A549 (cell line): Measurements from ENCODE around the gene TAS1R3. TPM values are rescaled to one million over a fixed set of nuclear protein-coding genes. Genes with fewer than 3 reads are reported as not detected.

ENCODE experiments used
- ATAC-seq, 2 experiments: fragments of 200-7000 bp in 1 of 2; fragments of >200 bp in 1 of 2; cut with Nextera tagmentation in 1 of 2; cut with Tn5 transposase in 1 of 2; 3 replicates each; pipeline versions ENCODE4 v1.8.0 to v1.9.1; 2018 to 2020; ENCODE audit warnings: mild to moderate bottlenecking in 1 of 2, moderate library complexity in 1 of 2
- CTCF ChIA-PET: fragments of 300-600 bp; sonication (Branson Sonifier 250); formaldehyde crosslinking; extraction: SDS; loops from one replicate; lab custom pipeline; 2021; ENCODE audit warnings: antibody characterized with exemption, inconsistent platforms; lab: Yijun Ruan, JAX
- POLR2A ChIA-PET: fragments of 350-600 bp; formaldehyde crosslinking; extraction: SDS; loops from one replicate; lab custom pipeline; 2021; ENCODE audit warnings: antibody characterized with exemption, inconsistent platforms; lab: Yijun Ruan, JAX
- DNase-seq, 2 experiments: peaks; one replicate each; pipeline versions ENCODE4 v3.0.0 to v3.0.0-alpha.2; 2011 to 2016; ENCODE audit warnings: low read depth in 1 of 2, low spot score in 1 of 2
- FAIRE-seq: peaks from 2 replicates; lab custom pipeline; 2011; peaks lifted over from hg19 to GRCh38; lab: Jason Lieb, UNC
- H3K27ac ChIP-seq, 2 experiments: fragments of >200 bp; sonication (Bioruptor Twin); formaldehyde crosslinking; 3 replicates each; pipeline ENCODE4 v1.5.1; 2016 to 2017
- H3K4me1 ChIP-seq: fragments of >200 bp; sonication (Bioruptor Twin); formaldehyde crosslinking; 3 replicates; pipeline ENCODE4 v1.6.1; 2016
- H3K4me2 ChIP-seq: fragments of >200 bp; sonication (Bioruptor Twin); formaldehyde crosslinking; 3 replicates; pipeline ENCODE4 v1.6.1; 2016
- H3K4me3 ChIP-seq: fragments of >200 bp; sonication (Bioruptor Twin); formaldehyde crosslinking; 3 replicates; pipeline ENCODE4 v1.5.1; 2016
- H3K9me3 ChIP-seq: fragments of >200 bp; sonication (Bioruptor Twin); formaldehyde crosslinking; 3 replicates; pipeline ENCODE4 v1.6.1; 2016
- BHLHE40 ChIP-seq: IDR thresholded peaks from 2 replicates; pipeline ENCODE4 v1.6.1; 2012; ENCODE audit warnings: low read depth, low read length, inconsistent platforms
- CHD2 ChIP-seq: fragments of 150-350 bp; IDR thresholded peaks from 2 replicates; pipeline ENCODE4 v1.6.1; 2014; ENCODE audit warnings: low read length; ENCODE audit not compliant: partially characterized antibody
- CHD4 ChIP-seq: fragments of 200-600 bp; sonication (generic); IDR thresholded peaks from 2 replicates; pipeline ENCODE4 v1.6.1; 2016; ENCODE audit warnings: antibody characterized with exemption, mild to moderate bottlenecking, borderline replicate concordance
- ESRRA ChIP-seq: fragments of 150-350 bp; IDR thresholded peaks from 2 replicates; pipeline ENCODE4 v1.6.1; 2014; ENCODE audit warnings: mild to moderate bottlenecking, low read length, borderline replicate concordance
- FOSB ChIP-seq: fragments of 250-450 bp; sonication (Bioruptor Pico); IDR thresholded peaks from 2 replicates; pipeline ENCODE4 v1.5.0; 2020; ENCODE audit warnings: mild to moderate bottlenecking, moderate library complexity
- GATA3 ChIP-seq: IDR thresholded peaks from 2 replicates; pipeline ENCODE4 v1.6.1; 2012; ENCODE audit warnings: borderline replicate concordance
- HDAC2 ChIP-seq: fragments of 200-600 bp; sonication (generic); IDR thresholded peaks from 2 replicates; pipeline ENCODE4 v1.6.1; 2016
- HOXB13 ChIP-seq: fragments of 250-450 bp; sonication (Bioruptor Pico); IDR thresholded peaks from 2 replicates; pipeline ENCODE4 v1.5.0; 2020; ENCODE audit warnings: low read depth, mild to moderate bottlenecking, moderate library complexity
- HOXB5 ChIP-seq: fragments of 250-450 bp; sonication (Bioruptor Pico); IDR thresholded peaks from 2 replicates; pipeline ENCODE4 v1.5.0; 2020; ENCODE audit warnings: mild to moderate bottlenecking, moderate library complexity
- JUN ChIP-seq, 2 experiments: fragments of >200 bp; sonication (Bioruptor Twin); formaldehyde crosslinking; IDR thresholded peaks; 2 replicates in 1 of 2; 3 replicates in 1 of 2; pipeline ENCODE4 v1.6.1; 2016 to 2017
- JUNB ChIP-seq: fragments of >200 bp; sonication (Bioruptor Twin); formaldehyde crosslinking; IDR thresholded peaks from 2 replicates; pipeline ENCODE4 v1.6.1; 2016
- KDM5A ChIP-seq: fragments of 200-600 bp; sonication (generic); IDR thresholded peaks from 2 replicates; pipeline ENCODE4 v1.6.1; 2016; ENCODE audit warnings: antibody characterized with exemption, mild to moderate bottlenecking
- MYC ChIP-seq: IDR thresholded peaks from 2 replicates; pipeline ENCODE4 v1.6.1; 2012; ENCODE audit warnings: mild to moderate bottlenecking, inconsistent platforms, low read length, improper control_type of control experiment, borderline replicate concordance
- POLR2AphosphoS2 ChIP-seq: conservative IDR thresholded peaks from 2 replicates; pipeline ENCODE4 v1.6.1; 2012; ENCODE audit warnings: low read length, improper control_type of control experiment, inconsistent platforms
- SREBF2 ChIP-seq: fragments of 450-650 bp; IDR thresholded peaks from 2 replicates; pipeline ENCODE4 v1.6.1; 2014; ENCODE audit warnings: mild to moderate bottlenecking, moderate library complexity
- TFCP2L1 ChIP-seq: fragments of 250-450 bp; sonication (Bioruptor Pico); IDR thresholded peaks from 2 replicates; pipeline ENCODE4 v1.5.0; 2021; ENCODE audit warnings: mild to moderate bottlenecking
- ZNF302 ChIP-seq: fragments of 250-450 bp; sonication (Bioruptor Pico); IDR thresholded peaks from 2 replicates; pipeline ENCODE4 v1.9.0; 2021; ENCODE audit warnings: inconsistent platforms, mild to moderate bottlenecking, moderate library complexity
- WGBS: methylation state at CpG from one replicate; pipeline ENCODE4 v1.1.6; 2017; ENCODE audit errors: missing lambda C conversion rate; 5-methylcytosine and 5-hydroxymethylcytosine counted together
- polyA plus RNA-seq, 4 experiments: library from polyadenylated mRNA; depleted of rRNA in 3 of 4; stranded (reverse); fragments of >200 nt; fragmentation: RNase III in 1 of 4; extraction: RNeasy Plus Mini Kit Qiagen cat#74134 plus additional on column Dnase treatment in 1 of 4; gene quantifications; 2 replicates in 3 of 4; 3 replicates in 1 of 4; pipeline ENCODE4 v1.2.3, GENCODE V29; 2011 to 2017
- TF ChIP-seq, protein P1 (sequence below): fragments of >200 bp; sonication (Bioruptor Twin); formaldehyde crosslinking; IDR thresholded peaks from 3 replicates; pipeline ENCODE4 v1.6.1; 2016
- TF ChIP-seq, protein P2 (sequence below): IDR thresholded peaks from 2 replicates; pipeline ENCODE4 v1.6.1; 2012
- TF ChIP-seq, protein P3 (sequence below): IDR thresholded peaks from 2 replicates; pipeline ENCODE4 v1.6.1; 2012; ENCODE audit warnings: low read depth, borderline replicate concordance
- TF ChIP-seq, protein P4 (sequence below): fragments of >200 bp; sonication (Bioruptor Twin); formaldehyde crosslinking; IDR thresholded peaks from 2 replicates; pipeline ENCODE4 v1.6.1; 2016

TAS1R3 gene
- polyA plus RNA-seq, 2 of the 4 experiments (the other 2 are of a cell fraction) = 0.05 to 0.15 TPM

DNA sequence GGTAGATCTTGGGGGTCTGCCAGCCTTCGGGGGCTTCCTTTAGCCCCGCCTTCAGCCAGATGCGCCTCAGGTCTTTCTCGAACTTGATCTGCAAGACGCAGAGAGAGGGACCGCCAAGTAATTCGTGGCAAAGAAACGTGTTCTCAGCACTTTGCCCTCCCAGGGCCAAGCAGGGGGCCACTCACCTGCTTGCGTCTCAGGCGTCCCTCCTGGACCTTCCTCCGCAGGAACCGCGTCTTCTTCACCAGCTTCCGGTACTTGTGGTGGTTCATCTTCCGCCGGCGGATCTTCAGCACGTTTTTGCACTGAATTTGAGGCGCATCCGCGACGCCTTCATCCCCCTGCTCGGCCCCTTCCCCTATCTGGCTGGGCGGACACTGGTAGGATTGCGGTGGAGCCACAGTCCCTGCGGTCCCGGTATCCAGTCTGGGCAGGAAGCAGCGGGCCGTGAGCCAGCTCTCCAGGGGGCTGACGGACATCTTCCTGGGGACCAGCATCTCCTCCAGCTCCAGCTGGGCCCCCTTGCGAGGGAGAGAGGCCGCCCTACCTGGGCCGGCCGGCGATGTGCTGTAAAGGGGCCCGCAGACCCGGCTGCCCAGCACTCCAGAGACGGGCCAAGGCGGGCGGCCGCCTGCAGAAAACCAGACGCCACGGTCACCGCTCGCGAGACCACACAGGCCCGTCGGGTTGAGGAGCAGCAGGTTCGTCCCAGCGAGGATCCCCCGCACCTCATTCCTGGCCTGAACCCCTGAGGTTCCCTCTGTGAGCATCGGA, 42.9 kb downstream of the TAS1R3 start:
- CTCF ChIA-PET = interaction anchor here (1.3 to 3.2 kb wide), 9 partner anchors 9 to 132 kb away, joined by 3 to 35 read pairs (median 5); partner anchors contain the start of gene DVL1

DNA sequence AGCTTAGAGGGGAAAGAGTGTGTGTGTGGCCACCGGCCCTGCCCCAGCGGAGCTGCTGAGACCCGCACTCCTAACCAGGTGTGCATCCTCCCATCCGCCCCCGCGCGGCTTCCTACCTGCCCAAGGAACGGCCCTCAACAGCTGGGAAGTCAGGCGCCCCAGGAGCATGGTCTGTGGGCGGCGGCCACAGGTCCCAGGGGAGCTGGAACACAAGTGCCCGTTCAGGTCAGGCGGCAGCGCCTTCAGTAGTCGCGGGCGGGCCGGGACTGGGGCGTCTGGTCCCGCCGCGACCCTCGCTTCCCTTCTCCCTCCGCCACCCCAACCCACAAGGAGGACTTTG, 43.5 kb downstream of the TAS1R3 start:
- Histone ChIP-seq H3K27ac (peak overlapping the region; percentile 96 to 98), H3K4me3 (peak overlapping the region; percentile 94), H3K4me1 (peaks cover 14% of the 10 kb centered on the region), H3K4me2 (peak overlapping the region; percentile 89), H3K9me3 (no peaks in the 10 kb centered on the region)
- ATAC-seq = peak; percentile 0 to 2; a peak in 2 of 6 replicates
- ChIA-PET CTCF (interaction anchor here (0.6 to 2.6 kb wide), 8 partner anchors 9 to 130 kb away, joined by 3 to 10 read pairs (median 4); partner anchors contain the start of gene DVL1), POLR2A (interaction anchor here (0.6 to 2.3 kb wide), 5 partner anchors 10 to 130 kb away, joined by 3 to 20 read pairs (median 5); partner anchors contain the start of gene CCNL2)
- TF ChIP-seq HOXB13 (no peak), JUN (IDR thresholded peaks at IDR 0.05) (no peak)
- FAIRE-seq = no peak
- WGBS = 0% methylated on average over 1 of the region's 24 CpGs
- DNase-seq = no peak

More for the DNA sequence above, 42.9 kb downstream of the TAS1R3 start:
- Histone ChIP-seq H3K4me3 (peak overlapping the region; percentile 94), H3K9me3 (no peaks in the 10 kb centered on the region), H3K4me2 (peak overlapping the region; percentile 89), H3K27ac (peak overlapping the region; percentile 96 to 98), H3K4me1 (peaks cover 14% of the 10 kb centered on the region)
- DNase-seq (no peak), ATAC-seq (no peak), FAIRE-seq (no peak)
- POLR2A ChIA-PET = interaction anchor here (2.3 kb wide), 1 partner anchor 25 kb away, joined by 20 read pairs; the partner anchor contains the start of gene CCNL2
- TF ChIP-seq HOXB13 (no peak), KDM5A (no peak), FOSB (CRISPR knock-in tag) (no peak), ESRRA (no peak), SREBF2 (no peak), JUNB (no peak), CHD4 (no peak), HDAC2 (no peak), HOXB5 (CRISPR knock-in tag) (no peak), CHD2 (no peak), ZNF302 (no peak), MYC (no peak), TFCP2L1 (CRISPR knock-in tag) (no peak), POLR2AphosphoS2 (no peak), BHLHE40 (no peak), GATA3 (no peak)
- TF ChIP-seq, protein P1, sequence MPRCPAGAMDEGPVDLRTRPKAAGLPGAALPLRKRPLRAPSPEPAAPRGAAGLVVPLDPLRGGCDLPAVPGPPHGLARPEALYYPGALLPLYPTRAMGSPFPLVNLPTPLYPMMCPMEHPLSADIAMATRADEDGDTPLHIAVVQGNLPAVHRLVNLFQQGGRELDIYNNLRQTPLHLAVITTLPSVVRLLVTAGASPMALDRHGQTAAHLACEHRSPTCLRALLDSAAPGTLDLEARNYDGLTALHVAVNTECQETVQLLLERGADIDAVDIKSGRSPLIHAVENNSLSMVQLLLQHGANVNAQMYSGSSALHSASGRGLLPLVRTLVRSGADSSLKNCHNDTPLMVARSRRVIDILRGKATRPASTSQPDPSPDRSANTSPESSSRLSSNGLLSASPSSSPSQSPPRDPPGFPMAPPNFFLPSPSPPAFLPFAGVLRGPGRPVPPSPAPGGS = no peak
- TF ChIP-seq, protein P2, sequence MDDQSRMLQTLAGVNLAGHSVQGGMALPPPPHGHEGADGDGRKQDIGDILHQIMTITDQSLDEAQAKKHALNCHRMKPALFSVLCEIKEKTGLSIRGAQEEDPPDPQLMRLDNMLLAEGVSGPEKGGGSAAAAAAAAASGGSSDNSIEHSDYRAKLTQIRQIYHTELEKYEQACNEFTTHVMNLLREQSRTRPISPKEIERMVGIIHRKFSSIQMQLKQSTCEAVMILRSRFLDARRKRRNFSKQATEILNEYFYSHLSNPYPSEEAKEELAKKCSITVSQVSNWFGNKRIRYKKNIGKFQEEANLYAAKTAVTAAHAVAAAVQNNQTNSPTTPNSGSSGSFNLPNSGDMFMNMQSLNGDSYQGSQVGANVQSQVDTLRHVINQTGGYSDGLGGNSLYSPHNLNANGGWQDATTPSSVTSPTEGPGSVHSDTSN = no peak
- TF ChIP-seq, protein P3, sequence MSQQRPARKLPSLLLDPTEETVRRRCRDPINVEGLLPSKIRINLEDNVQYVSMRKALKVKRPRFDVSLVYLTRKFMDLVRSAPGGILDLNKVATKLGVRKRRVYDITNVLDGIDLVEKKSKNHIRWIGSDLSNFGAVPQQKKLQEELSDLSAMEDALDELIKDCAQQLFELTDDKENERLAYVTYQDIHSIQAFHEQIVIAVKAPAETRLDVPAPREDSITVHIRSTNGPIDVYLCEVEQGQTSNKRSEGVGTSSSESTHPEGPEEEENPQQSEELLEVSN = no peak
- TF ChIP-seq, protein P4, sequence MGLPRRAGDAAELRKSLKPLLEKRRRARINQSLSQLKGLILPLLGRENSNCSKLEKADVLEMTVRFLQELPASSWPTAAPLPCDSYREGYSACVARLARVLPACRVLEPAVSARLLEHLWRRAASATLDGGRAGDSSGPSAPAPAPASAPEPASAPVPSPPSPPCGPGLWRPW = no peak
- WGBS = 70% methylated on average over 28 of the region's 52 CpGs
